ENCODE measurements around the gene CELF5.

GRCh38 chr19:3285647-3286176 is 61.3 kb downstream of the CELF5 start:
- TF ChIP-seq CTCF (IDR thresholded peaks at IDR 0.05) (no peak), ZFX (IDR thresholded peaks at IDR 0.05; ENCODE audit: borderline replicate concordance) (no peak)

All from 22Rv1 (cell line).